ENCODE measurements around the gene CCDC157.
"Not testable (repeated sequence)": the region's sequence is repeated elsewhere in the genome, so short reads cannot be mapped to it uniquely, and the experiment has no call there.

Gene CCDC157

DNA sequence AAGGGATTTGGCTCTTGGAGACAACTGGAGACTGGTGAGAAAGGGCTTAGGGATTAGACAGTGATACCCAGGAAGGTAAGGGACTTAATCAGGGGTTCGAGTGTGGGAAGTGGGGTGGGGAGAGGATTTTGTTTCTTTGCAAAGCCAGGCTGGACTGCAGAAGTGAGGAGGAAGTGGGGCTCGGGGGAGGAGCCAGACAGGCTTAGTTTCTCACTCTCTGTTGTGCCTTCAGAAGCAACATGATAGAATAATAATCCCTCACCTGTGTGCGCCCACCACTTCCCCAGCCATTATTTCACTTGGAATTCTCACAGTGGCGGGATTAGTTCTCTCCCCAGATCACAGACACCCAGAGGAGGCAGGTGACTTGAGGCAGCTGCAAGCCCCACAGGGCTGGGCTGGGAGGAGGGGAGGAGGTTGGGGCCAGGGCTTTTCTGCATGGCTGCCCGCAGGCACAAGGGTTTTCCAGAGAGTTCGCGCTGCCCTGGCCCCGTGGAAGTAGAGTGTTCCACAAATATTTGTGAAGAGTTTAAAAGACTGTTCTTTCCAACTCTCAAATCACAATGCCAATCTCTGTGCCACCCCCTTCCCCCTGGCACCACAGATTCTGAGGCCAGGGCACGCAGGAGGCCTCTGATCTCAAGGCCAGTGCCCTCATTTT is 36.0 kb downstream of the CCDC157 start:
- FAIRE-seq, result no peak

DNA sequence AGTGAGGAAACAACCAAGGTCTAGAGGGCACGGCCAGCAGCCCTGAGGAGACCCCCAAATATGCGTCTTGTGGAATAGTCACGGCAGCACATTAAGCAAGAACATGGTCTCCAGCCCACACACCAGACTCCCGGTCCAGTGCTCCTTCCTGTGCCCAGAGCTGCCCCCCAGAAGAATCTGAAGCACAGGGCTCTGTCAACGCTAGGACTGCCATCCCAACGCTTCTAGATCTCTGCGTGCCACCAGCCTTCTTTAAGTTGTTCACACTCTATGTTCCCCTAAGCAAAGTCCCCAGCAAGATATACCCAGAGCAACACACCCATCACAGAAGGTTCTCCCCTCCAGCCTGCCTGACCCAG is 36.5 kb downstream of the CCDC157 start:
- FAIRE-seq, result no peak

DNA sequence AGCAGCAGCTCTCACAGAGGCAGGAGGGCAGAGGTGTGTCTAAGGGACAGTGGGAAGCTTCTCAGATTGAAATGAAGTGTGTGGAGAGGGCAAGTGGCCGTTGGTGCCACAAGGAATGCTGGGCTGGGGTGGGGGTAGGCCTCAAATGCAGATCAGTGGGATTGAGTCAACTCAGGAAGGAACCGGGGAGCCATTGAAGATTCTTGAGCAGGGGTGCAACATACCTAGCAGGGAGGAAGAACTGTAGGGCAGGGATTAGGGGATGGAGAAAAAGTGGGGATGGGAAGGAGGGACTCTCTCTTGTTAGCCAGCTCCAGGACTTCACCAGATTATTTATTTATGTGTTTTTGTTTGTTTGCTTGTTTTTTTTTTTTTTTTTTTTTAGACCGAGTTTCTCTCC is 37.1 kb downstream of the CCDC157 start:
- FAIRE-seq, result no peak

DNA sequence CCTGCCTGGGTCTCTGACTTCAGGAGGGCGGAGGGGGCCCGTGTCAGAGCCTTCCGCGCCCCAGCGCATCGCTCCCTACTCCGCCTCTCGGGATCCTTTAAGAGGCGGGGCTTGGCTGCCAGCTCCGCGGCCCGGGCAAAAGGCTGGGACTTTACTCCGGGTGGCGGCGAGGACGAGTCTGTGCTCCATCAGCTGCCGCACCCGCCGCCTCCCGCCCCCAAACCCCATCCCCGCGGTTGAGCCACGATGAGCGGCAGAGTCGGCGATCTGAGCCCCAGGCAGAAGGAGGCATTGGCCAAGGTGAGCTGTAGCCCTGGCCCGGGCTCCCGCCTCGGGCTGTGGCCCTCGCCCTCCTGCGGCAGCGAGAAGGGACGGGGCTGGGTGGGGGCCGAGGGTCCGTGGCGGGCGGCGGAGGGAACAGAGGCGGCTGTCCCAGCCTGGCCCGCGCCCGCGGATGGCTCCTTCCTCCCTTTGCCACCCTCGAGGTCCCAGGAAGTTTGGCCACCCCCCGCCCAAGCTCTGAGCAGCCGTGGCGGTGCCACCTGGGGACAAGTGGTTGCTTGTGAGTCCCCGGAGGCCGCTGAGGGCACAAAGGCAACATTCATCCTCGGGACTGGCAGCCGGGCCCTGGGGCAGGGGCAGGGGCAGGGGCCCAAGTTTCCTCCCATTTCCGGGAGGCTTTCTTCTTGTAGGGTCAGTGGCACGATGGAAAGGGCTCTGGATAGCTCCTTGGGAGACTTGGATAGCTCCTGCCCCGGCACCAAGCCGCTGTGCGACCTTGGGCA is 40.3 kb downstream of the CCDC157 start, which contains the start of gene SEC14L2:
SEC14L2 (plus strand) TSS at position 148 of the 785 bp plus-strand sequence; CDS start at position 247, 99 bp downstream.
- no peak for FAIRE-seq

DNA sequence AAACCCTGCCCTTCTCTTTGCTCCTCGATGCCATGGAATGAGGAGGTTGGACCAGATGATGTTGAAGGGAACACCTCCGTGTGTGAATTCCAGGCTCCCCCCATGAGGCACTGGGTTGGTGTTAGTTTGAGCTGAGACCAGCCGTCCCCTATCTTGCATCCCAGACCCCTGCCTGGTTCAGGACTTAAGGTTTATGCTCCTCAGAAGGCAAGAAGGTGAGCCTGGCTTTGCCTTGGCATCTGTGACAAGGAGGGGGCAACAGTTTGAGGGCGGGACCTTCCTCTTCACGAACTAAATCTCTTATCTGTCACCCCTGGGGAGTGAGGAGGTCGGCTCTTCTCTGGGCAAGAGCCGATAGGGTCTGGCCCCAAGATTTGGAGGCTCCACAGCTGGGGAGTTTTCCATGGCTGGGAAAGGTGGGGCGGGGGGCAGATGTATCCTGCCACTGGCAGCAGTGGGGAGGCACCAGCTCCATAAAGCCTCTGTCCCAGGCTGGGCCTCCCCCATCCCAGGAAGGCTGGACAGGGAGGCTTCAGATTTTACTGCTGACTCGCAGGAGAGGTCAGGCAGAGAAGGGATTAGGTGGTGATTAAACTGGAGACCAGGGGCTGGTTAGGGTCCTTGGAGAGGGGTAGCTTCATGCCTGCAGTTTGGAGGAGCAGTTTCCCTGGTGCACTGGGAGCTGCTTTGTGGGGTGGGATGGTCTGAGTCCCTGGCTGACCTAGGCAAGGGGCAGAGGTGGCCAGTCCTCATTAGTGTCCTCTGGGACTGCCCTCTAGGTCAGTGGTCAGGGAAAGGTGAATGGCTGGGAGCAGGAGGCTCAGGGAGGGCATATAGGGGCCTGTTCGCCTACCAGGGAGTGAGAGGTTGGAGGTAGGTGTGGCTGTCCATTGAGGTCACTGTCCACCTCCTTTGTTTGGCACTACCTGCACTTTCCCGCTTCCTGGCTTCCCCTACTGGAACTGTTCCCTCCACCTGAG is 41.1 kb downstream of the CCDC157 start:
- no peak for FAIRE-seq

DNA sequence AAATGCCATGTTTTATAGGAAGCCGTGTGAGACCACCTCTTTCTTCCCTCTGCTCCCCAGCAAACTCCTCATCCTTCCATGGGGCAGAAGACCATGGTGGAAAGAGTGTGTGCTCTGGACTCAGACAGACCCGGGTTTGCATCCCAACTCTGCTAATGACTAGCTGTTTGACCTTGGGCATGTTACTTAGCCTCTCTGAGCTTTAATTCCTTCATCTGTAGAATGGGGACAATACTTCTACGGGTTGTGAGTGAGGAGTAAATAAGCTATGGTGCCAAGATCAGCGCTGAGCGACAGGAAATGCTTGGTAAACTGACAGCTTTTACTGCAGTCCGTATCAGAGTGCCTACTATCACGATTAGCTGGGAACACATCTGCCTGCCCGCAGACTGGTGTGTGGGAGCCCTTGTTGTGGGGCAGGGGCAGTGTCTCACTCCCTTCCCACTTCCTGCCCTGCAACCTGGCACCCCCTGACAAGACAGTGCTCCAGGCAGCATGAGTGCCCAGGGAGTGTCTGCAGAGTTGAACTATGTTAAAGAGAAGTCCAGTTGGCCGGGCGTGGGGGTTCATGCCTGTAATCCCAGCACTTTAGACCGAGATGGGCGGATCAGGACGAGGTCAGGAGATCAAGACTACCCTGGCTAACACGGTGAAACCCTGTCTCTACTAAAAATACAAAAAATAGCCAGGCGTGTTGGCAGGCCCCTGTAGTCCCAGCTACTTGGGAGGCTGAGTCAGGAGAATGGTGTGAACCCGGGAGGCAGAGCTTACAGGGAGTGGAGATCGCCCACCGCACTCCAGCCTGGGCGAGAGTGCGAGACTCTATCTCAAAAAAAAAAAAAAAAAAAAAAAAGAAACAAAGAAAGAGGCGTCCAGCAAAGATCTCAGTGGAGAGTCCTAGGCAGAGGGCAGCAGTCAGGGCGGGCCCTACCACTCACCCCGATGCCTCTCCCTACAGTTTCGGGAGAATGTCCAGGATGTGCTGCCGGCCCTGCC is 42.2 kb downstream of the CCDC157 start:
- FAIRE-seq, result no peak

DNA sequence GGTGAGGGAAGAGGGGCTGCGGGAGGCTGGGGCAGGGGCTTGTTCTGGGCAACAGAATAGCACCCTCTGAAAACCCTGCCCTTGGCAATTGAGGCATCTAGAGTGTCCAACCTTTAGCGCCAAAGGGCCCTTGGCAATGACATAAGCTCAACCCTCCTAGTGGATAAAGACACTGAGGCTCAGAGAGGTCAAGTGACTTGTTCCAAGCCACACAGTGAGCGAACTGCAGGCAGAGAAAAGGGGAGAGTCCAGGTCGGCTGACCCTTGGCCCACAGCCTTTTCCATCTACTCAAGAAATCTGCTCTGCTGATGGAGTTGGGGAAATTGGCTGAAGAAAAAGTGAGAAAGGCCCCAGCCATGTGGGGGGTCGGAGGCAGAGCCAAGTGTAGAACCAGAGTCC is 42.9 kb downstream of the CCDC157 start:
- no peak for FAIRE-seq

DNA sequence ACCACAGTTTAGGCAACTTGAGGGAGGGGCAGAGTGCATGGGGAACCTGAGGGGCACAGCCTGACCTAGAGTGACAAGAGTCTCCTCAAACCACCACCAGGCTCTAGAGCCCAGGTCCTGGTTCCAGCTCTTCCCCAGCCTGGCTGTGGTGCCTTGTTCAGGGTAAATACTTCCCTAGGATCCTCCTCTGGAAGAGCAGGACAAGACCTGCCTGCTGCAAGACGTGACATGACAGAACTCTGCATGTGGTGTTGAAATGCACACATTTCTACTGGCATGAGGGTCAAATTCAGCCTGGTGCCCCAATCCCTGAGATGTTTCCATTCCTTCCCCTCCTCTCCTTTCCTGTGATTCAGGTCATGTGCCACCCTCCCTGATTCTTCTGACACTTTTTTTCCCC is 43.4 kb downstream of the CCDC157 start:
- no peak for FAIRE-seq

DNA sequence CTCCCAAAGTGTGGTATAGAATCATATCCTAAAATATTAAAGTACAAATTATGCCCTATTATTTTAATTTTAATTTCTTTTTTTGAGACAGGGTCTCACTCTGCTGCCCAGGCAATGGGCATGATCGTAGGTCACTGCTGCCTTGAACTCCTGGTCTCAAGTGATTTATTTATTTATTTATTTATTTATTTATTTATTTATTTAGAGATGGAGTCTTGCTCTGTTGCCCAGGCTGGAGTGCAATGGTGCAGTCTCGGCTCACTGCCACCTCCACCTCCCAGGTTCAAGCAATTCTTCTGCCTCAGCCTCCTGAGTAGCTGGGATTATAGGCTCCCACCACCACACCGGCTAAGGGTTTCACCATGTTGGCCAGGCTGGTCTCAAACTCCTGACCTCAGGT is 44.2 kb downstream of the CCDC157 start:
- FAIRE-seq, result not testable (repeated sequence)

DNA sequence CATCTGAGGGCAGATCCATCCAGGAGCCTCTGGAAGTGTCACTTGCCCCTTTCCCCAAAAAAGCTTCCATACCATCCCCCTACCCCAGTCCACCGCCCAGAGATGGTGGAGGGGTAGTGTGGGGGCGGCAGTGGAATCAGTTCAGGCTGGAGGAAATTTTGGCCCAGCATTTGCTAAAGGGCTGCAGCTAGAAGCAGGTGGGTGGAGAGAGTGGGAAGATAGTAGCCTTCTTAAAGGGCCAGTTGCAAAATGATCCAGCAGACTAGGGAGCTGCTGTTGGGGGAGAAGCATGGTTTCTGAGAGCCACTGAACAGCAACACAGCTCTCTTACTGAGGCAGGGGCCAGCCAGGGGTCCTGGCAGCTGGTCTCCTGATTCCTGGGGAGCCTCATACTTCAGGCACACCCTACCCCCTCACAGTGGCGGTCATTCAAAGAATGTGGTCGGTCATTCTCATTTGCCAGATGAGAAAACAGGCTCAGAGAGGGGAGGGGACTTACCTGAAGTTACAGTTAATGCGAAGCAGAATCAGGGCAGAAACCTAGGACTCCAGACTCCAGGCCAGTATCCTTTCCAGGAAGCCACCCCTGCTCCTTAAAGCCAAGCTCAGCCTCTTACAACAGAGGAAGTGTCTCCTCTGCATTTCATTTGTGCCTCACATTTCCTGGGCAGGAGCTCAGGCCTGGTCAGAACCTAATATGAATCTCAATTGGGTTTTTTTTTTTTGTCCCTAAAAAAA is 45.4 kb downstream of the CCDC157 start:
- FAIRE-seq, result no peak

DNA sequence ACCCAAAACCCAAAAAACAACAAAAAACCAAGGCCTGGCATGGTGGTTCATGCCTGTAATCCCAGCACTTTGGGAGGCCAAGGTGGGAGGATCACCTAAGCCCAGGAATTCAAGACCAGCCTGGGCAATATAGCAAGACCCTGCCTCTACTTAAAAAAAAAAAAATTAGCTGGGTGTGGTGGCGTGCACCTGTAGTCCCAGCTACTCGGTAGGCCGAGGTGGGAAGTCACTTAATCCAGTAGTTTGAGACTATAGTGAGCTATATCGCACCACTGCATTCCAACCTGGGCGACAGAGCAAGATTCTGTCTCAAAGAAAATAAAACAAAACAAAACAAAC is 45.9 kb downstream of the CCDC157 start:
- FAIRE-seq, result not testable (repeated sequence)

DNA sequence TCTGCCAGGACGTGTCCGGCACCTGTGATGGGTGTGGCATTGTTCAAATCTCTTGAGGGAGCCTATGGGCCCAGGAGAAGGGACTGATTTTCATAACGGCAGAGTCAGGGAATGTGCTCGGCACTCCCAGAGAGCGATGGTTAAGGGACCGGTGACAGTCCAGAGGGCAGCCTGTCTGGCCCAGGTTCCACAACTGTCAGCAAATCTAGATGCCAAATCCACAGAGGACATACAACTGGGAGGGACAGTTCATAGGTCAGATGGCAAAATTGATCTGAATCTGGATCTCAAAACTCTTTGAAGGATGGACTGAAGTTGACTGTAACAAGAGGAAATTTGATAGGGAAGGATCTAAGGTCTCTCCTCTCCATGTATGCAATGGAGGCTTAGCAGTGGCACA is 47.5 kb downstream of the CCDC157 start:
- no peak for FAIRE-seq

DNA sequence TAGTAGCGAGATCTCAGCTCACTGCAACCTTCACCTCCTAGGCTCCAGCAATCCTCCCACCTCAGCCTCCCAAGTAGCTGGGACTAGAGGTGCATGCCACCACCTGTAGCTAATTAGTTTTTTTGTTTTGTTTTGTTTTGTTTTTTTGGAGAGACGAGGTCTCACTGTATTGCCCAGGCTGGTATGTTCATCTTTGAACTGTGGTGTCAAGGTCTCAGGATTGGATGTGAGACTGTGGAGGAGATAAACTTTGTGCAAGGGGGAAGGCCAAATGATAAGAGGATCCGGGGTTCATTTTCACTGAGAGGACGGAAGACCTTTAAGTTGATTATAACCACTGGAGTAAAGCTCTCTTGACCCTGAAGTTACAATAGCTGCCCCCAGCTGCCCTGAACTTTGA is 48.9 kb downstream of the CCDC157 start:
- FAIRE-seq, result no peak

DNA sequence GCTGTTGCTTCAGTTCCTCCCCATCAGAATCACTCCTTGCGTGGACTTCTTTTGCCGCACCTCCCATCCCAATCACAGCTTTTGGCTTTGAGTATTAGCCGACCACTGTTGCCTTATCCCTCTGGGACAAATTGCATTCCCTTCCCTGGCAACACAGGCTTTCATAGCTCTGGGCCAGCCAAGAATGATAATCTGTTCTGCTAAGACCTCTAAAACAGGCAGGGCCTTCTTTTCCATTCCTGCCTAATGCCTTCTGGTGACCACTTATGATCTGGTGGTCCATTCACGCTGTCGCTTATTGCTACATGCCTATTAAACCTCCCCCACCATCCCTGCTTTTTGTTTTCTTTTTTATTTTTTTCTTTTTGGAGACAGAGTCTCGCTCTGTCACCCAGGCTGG is 49.6 kb downstream of the CCDC157 start:
- no peak for FAIRE-seq

DNA sequence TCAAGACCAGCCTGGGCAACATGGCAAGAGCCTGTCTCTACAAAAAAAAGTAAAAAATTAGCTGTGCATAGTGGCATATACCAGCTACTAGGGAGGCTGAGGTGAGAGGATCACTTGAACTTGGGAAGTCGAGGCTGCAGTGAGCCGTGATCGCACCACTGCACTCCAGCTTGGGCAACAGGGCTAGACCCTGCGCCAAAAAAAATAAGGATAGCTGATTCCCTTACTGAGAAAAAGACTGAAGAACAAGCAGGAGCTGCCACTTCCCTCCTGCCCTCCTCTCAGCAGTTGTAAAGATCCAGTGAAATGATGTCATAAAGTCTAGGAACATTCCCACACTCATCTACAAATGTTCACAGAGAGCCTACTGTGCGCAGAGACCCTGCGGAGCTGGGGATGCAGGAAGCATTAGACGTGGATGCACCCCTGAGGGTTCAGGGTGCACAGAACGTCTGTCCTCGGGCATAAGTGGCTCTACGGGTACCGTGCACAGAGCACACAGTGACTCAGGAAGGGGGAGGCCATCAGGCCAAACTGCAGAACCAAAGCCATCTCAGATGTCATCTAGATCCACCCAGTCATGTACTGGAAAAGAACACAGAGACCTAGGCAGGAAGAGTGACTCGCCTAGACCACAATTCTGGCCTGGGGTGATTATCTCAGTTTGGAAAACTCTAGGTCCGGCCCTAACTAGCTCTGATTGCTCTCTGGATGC is 51.7 kb downstream of the CCDC157 start:
- FAIRE-seq, result no peak

DNA sequence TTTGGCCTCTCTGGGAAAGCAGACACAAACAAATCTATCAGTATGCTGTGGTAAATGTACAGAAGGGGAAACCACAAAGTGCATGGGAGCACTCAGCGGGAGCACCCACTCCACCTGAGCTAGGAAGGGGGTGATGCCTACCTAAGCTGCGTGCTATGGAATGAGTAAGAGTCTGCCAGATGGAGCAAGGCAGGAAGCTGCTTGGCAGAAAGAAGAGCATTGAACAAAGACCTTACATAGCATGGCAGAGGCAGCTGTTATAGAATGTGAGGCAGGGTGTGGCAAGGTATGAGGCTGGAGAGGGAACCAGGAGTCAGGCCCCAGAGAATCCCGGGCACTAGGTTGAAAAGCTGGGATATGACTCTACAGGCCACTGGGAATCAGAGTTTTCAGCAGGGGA is 55.0 kb downstream of the CCDC157 start:
- FAIRE-seq, result no peak

DNA sequence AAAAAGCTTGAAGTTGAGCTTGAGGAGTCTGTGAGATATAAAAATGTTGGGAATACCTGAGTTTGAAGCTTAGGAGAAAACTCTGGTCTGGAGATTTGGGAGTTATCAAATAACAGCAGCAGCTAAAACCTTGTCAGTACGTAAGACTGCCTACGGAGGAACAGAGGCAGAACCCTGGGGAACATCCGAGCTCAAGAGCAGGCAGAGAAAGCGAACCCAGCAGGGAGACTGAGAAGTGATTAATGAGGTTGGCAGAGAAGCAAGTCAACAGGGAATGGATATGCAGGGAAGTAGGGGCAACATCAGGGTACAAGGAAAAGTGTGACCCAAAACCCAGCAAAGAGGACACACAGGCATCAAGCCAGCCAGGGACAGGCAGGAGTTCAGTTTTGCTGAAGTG is 56.2 kb downstream of the CCDC157 start:
- no peak for FAIRE-seq

DNA sequence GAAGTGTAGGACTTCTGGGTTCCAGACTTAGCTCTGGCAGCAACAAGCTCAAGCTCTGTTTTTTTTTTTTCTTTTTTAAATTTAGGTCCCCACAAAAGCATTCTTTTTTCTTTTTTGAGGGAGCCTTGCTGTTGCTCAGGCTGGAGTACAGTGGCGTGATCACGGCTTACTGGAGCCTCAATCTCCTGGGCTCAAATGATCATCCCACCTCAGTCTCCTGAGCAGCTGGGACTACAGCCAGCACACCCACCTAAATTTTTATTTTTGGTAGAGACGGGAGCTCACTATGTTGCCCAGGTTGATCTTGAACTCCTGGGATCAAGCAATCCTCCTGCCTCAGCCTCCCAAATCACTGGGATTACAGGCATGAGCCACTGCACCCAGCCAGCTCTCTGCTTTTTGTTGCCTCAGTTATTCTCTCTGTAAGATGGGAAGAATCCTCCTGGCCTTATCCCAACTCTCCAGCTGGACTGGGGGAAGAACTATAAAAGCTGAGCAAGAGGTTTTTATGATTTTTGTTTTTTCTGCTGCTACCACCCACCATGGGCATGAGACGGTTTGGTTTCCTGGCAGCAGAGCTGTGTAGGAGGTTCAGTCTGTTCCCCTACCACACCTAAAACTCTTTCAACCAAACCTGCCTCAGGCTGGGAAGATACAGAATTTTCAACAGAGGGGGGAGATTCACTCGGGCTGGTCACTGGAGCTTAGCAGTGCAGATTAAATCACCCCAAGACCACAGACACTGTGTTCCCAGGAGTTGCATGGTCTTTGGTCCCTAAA is 57.1 kb downstream of the CCDC157 start:
- no peak for FAIRE-seq

DNA sequence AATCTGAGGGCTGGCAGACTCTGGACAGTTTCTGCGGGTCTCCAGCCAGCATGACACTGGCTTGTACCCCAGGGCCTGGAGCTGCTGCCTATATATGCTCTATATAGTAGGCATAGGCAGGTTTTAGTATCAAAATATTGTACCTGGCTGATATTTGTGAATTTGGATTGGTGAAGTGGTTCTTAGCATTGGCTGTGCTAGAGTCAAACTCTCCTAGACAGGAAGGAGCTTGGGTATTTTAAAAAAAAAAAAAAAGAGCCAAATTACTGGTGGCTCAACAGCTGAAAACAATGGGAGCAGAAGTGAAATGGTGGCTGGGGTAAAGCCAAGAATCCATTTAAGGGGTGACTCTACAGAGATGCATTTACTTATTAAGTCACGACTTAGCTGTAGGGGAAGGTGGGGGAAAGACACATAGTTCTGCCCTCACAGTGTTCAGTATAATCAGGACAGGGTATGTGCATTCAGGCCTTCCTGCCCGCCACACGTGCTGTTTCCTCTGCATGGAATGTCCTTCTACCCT is 57.8 kb downstream of the CCDC157 start:
- no peak for FAIRE-seq

DNA sequence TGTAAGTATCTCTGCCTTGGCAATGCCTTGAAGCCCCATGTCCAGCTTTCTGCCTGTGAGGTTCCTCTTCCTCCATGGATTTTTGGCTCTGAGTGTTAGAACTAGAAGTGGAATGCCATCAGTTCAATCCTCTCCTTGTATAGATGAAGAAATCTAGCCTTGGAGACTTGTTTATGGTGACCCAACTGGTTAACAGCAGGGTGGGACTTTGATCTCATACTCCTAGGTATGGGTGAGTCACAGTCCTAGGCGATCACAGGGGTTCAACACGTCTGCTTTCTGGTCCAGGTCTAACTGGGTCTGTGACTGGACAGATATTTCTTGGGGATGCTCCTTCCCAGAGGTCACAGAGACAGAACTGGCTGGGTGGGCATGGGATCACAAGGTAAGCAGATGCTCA is 59.6 kb downstream of the CCDC157 start:
- no peak for FAIRE-seq
